Heart left ventricle (tissue), 16 donors: ENCODE results near the gene PRR29. TPM values are rescaled to one million over a fixed set of nuclear protein-coding genes. Genes with fewer than 3 reads are reported as not detected.

Experiments used
- ATAC-seq, 4 donors: fragments of 200-7000 bp; cut with Tn5 transposase; one replicate each; pipeline ENCODE4 v1.9.1; 2020 to 2022; ENCODE audit warnings: moderate library complexity in 4 of 4, mild to moderate bottlenecking in 3 of 4, moderate number of reproducible peaks in 1 of 4
- DNase-seq, 5 donors: peaks; one replicate each; pipeline ENCODE4 v3.0.0-alpha.2; 2020
- H3K27ac ChIP-seq, 12 donors: fragments of 200-600 bp; sonication (generic) in 4 of 12; one replicate each; pipeline versions ENCODE4 v1.5.0 to v1.8.0; 2016 to 2022; ENCODE audit warnings: mild to moderate bottlenecking in 2 of 12
- H3K27me3 ChIP-seq, 9 donors: fragments of 200-600 bp; sonication (generic) in 2 of 9; one replicate each; pipeline versions ENCODE4 v1.5.1 to v1.8.0; 2016 to 2022; ENCODE audit warnings: mild to moderate bottlenecking in 3 of 9
- H3K36me3 ChIP-seq, 9 donors: fragments of 200-600 bp; sonication (generic) in 2 of 9; one replicate each; pipeline versions ENCODE4 v1.5.0 to v1.8.0; 2018 to 2022; ENCODE audit warnings: mild to moderate bottlenecking in 2 of 9
- H3K4me1 ChIP-seq, 12 donors: fragments of 200-600 bp; sonication (generic) in 4 of 12; one replicate each; pipeline versions ENCODE4 v1.5.0 to v1.8.0; 2016 to 2022; ENCODE audit warnings: mild to moderate bottlenecking in 3 of 12
- H3K4me3 ChIP-seq, 12 donors: fragments of 200-600 bp; sonication (generic) in 4 of 12; one replicate each; pipeline versions ENCODE4 v1.5.0 to v1.8.0; 2017 to 2022; ENCODE audit warnings: mild to moderate bottlenecking in 9 of 12, moderate library complexity in 4 of 12
- H3K9me3 ChIP-seq, 12 donors: fragments of 200-600 bp; sonication (generic) in 4 of 12; one replicate each; pipeline versions ENCODE4 v1.5.0 to v1.8.0; 2016 to 2022; ENCODE audit warnings: mild to moderate bottlenecking in 1 of 12
- POLR2A ChIP-seq, 2 donors: fragments of 450-650 bp; IDR thresholded peaks; one replicate each; pipeline ENCODE4 v1.6.1; 2017; ENCODE audit warnings: antibody characterized with exemption in 2 of 2, mild to moderate bottlenecking in 2 of 2, moderate library complexity in 2 of 2
- WGBS, 4 donors: extraction: QIAGEN DNeasy Blood & Tissue Kit in 2 of 4; methylation state at CpG; one replicate each; pipeline versions ENCODE4 v1.1.5 to v1.1.7; 2013 to 2018; 5-methylcytosine and 5-hydroxymethylcytosine counted together
- intact Hi-C, 10 donors: fragments of 100-400 bp; cut with DNase I; formaldehyde crosslinking; loops; one replicate each; pipeline versions ENCODE4 v1.11.1 to v1.14.2; 2022
- polyA plus RNA-seq, 2 donors: library from polyadenylated mRNA; stranded (reverse); fragments of 200-250 nt; gene quantifications; one replicate each; pipeline ENCODE4 v1.2.3, GENCODE V29; 2013
- total RNA-seq, 9 donors: library from RNA; depleted of rRNA in 2 of 9; stranded (reverse); fragments of >200 nt in 2 of 9; fragmentation: NEBNext Ultra II Directional in 3 of 9; extraction: Animal tissue kit (Norgen Biotek cat#: 25700) in 3 of 9; gene quantifications; one replicate each; pipeline versions ENCODE4 v1.1.0 to v1.2.4, GENCODE V29; 2016 to 2023
- TF ChIP-seq, protein P1 (sequence below), 12 donors: fragments of 200-600 bp; sonication (generic) in 4 of 12; IDR thresholded peaks; one replicate each; pipeline versions ENCODE4 v1.5.0 to v1.8.0; 2018 to 2022; ENCODE audit warnings: antibody characterized with exemption in 12 of 12, mild to moderate bottlenecking in 5 of 12
- donor health status: ischemic (EF 13 %, LVEDD 7.1; RV severe dilation, severe dysfunction).
- donor health status: healthy with polysubstance abuse.
- donor health status: DM: no; HTN: yes; CAD: no.
- donor health status: DM: no; HTN: no; CAD: no.
- donor health status: ischemic (EF 25% LVEDD 6.9; RV normal size, moderate dysfunction).
- donor health status: ischemic (EF 25% LVEDD 5.7; RV mildly dilated, moderate dysfunction).
- donor health status: healthy.
- donor health status: DM: yes; HTN: yes; CAD: no.
- donor health status: ischemic (EF 35%, LVEDD 5.7; RV mildly dilated, moderate dysfunction).
- donor health status: nonischemic (EF 11% LVEDD 7.7; RV severe dilation, severe dysfunction).
- donor health status: DM: yes; HTN: yes; CAD: no.
- donor health status: PGD.
- donor health status: ischemic (EF 29% LVEDD 5.4; RV normal size, mild dysfunction).
- donor health status: nonischemic (EF 23%, LVEDD 6.1; RV moderate dilation, normal function).

Gene PRR29
- total and polyA plus RNA-seq, 11 donors, result 0.15 to 1.8 (median 0.26) TPM; not detected in 3

DNA sequence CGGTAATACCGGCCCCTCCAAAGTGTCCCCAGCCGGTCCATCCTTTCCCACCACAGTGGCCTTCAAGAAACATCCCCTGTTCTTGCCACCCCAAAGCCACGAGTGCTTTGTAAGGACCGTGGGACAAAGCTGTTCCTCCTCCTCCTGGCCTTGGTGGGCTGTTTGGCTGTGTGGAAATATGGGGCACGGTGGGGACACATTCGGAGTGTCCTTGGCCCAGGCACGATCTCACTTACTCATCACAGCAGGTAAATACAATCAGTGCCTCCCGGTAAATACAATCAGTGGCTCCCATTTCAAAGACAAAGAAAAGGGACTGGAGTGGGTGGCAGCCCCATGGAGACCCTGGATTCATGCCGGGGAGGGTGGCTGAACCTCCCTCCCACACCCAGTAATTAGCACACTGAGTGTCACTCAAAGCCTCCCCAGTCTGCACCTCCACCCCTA, 35.8 kb upstream of the PRR29 start:
- Histone ChIP-seq H3K4me3 (no peak overlapping the region), H3K4me1 (peaks cover 8 to 47% (median 33%) of the 10 kb centered on the region in 12 donors), H3K9me3 (no peaks in the 10 kb centered on the region), H3K27me3 (no peaks in the 10 kb centered on the region), H3K27ac (peak overlapping the region; percentile 51 to 88 (median 82)), H3K36me3 (no peaks in the 10 kb centered on the region)
- no peak for TF ChIP-seq POLR2A (IDR thresholded peaks at IDR 0.05)
- TF ChIP-seq, protein P1, sequence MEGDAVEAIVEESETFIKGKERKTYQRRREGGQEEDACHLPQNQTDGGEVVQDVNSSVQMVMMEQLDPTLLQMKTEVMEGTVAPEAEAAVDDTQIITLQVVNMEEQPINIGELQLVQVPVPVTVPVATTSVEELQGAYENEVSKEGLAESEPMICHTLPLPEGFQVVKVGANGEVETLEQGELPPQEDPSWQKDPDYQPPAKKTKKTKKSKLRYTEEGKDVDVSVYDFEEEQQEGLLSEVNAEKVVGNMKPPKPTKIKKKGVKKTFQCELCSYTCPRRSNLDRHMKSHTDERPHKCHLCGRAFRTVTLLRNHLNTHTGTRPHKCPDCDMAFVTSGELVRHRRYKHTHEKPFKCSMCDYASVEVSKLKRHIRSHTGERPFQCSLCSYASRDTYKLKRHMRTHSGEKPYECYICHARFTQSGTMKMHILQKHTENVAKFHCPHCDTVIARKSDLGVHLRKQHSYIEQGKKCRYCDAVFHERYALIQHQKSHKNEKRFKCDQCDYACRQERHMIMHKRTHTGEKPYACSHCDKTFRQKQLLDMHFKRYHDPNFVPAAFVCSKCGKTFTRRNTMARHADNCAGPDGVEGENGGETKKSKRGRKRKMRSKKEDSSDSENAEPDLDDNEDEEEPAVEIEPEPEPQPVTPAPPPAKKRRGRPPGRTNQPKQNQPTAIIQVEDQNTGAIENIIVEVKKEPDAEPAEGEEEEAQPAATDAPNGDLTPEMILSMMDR (IDR thresholded peaks at IDR 0.05), result no peak
- ATAC-seq (no peak), DNase-seq (no peak)
- intact Hi-C loops, result no loop called here
- 47 to 63% (median 58%) methylated on average over 7 to 10 of the region's 10 CpGs for WGBS, 4 donors

DNA sequence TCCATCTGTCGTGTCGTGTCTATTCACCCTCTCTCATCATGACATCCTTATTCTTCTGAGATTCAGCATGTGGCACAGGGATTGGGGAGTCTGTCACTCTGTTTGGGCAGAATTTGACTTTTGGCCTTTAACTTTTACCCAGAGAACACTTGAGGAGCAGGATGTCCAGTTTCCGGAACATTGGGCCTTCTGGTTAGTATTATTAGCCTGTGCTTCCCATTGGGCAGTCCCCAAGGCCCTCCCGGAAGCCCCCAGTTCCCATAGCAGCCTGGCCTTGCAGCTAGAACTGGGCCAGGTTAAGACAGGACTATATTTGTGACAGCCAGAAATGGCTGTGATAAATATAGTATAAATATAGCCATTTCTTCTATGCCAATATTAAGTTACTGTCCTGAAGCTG, 35.0 kb upstream of the PRR29 start:
- 49 to 64% (median 50%) methylated on average over 4 of the region's 4 CpGs for WGBS, 4 donors
- DNase-seq (peak in 4 of 5 donors; percentile 64 to 72 (median 68)), ATAC-seq (peak; percentile 50 to 83 (median 72))
- Histone ChIP-seq H3K4me3 (no peak overlapping the region), H3K36me3 (no peaks in the 10 kb centered on the region), H3K9me3 (no peaks in the 10 kb centered on the region), H3K27me3 (no peaks in the 10 kb centered on the region), H3K27ac (peak overlapping the region; percentile 62 to 88 (median 82)), H3K4me1 (peaks cover 8 to 47% (median 33%) of the 10 kb centered on the region in 12 donors)
- TF ChIP-seq, protein P1 (IDR thresholded peaks at IDR 0.05), result no peak
- no peak for TF ChIP-seq POLR2A (IDR thresholded peaks at IDR 0.05)
- intact Hi-C loops, result no loop called here

- H3K27ac ChIP-seq, result no peak overlapping the region
- TF ChIP-seq, protein P1 (IDR thresholded peaks at IDR 0.05), result no peak
- no peak for TF ChIP-seq POLR2A (IDR thresholded peaks at IDR 0.05)
- intact Hi-C loops, result no loop called here
- DNase-seq (no peak), ATAC-seq (no peak)
- no peaks in the 10 kb centered on the region for H3K9me3 ChIP-seq
- WGBS, 4 donors, result 82 to 88% (median 86%) methylated on average over 11 of the region's 11 CpGs
- peaks cover 8 to 34% (median 27%) of the 10 kb centered on the region in 12 donors for H3K4me1 ChIP-seq
- no peak overlapping the region for H3K4me3 ChIP-seq
- no peaks in the 10 kb centered on the region for H3K27me3 ChIP-seq
- H3K36me3 ChIP-seq, result no peaks in the 10 kb centered on the region
Measured at GRCh38 chr17:63966646-63967264, 31.4 kb upstream of the PRR29 start.

DNA sequence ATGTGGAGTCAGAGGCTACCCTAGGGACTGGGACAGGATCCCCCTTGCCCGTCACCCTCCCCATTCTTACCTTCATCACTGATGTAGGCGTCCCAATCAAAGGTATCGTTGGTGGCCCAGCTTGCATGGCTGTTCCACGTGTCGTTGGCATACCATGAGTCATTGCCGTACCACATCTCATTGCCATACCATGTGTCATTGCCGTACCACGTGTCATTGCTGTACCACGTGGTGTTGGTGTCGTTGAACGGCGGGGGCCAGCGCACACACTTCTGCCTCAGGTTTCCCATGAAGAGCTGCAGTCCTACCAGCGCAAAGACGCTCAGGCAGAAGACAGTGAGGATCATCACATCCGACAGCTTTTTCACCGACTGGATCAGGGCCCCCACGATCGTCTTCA, 30.2 kb upstream of the PRR29 start:
- Histone ChIP-seq H3K4me1 (peaks cover 5 to 23% (median 15%) of the 10 kb centered on the region in 12 donors), H3K27me3 (no peaks in the 10 kb centered on the region), H3K36me3 (no peaks in the 10 kb centered on the region), H3K27ac (no peak overlapping the region), H3K9me3 (no peaks in the 10 kb centered on the region), H3K4me3 (no peak overlapping the region)
- TF ChIP-seq, protein P1 (IDR thresholded peaks at IDR 0.05), result no peak
- TF ChIP-seq POLR2A (IDR thresholded peaks at IDR 0.05), result no peak
- no peak for ATAC-seq
- intact Hi-C loops, result no loop called here
- no peak for DNase-seq
- 85 to 92% (median 91%) methylated on average over 14 to 19 of the region's 19 CpGs for WGBS, 4 donors
